Activated CD4-positive, alpha-beta memory T cell treated with anti-CD3 and anti-CD28 coated beads for 36 hours (primary cell): ENCODE data around the gene DOCK2. TPM values are rescaled to one million over a fixed set of nuclear protein-coding genes. Genes with fewer than 3 reads are reported as not detected.

Source experiments
- CTCF ChIA-PET: fragments of 350-600 bp; sonication (Branson Sonifier 250); formaldehyde crosslinking; loops from one replicate; lab custom pipeline; 2021; ENCODE audit warnings: antibody characterized with exemption, inconsistent platforms; lab: Charles Lee
- POLR2A ChIA-PET: fragments of 350-600 bp; sonication (Branson Sonifier 250); formaldehyde crosslinking; loops from one replicate; lab custom pipeline; 2021; ENCODE audit warnings: antibody characterized with exemption; lab: Charles Lee
- DNase-seq: peaks from one replicate; pipeline ENCODE4 v3.0.0-alpha.2; 2020
- H3K27ac Mint-ChIP-seq: one replicate; pipeline ENCODE4 v1.8.0; 2021; ENCODE audit warnings: mixed read lengths
- H3K27me3 Mint-ChIP-seq: one replicate; pipeline ENCODE4 v1.8.0; 2021; ENCODE audit warnings: mixed read lengths
- H3K36me3 Mint-ChIP-seq: one replicate; pipeline ENCODE4 v1.8.0; 2021; ENCODE audit warnings: mixed read lengths
- H3K4me1 Mint-ChIP-seq: one replicate; pipeline ENCODE4 v1.8.0; 2021; ENCODE audit warnings: low read depth, mixed read lengths
- H3K4me3 Mint-ChIP-seq: one replicate; pipeline ENCODE4 v1.8.0; 2021; ENCODE audit warnings: mild to moderate bottlenecking, mixed read lengths
- H3K9me3 Mint-ChIP-seq: one replicate; pipeline ENCODE4 v1.8.0; 2021; ENCODE audit warnings: mixed read lengths
- intact Hi-C: fragments of 100-400 bp; cut with micrococcal nuclease; formaldehyde crosslinking; loops from one replicate; pipeline ENCODE4 v1.15.1; 2023
- total RNA-seq, 2 experiments: library from RNA; stranded (reverse); gene quantifications; one replicate each; pipeline ENCODE4 v1.2.3, GENCODE V29; 2021

DOCK2 gene
- total RNA-seq, 2 experiments from 2014 or later = 191 to 205 TPM

- H3K4me3 Mint-ChIP-seq = no peak overlapping the region
- H3K27ac Mint-ChIP-seq = no peak overlapping the region
These were observed 334.1 kb downstream of the DOCK2 start for GRCh38 chr5:169970911-169971765.

GRCh38 chr5:169971780-169972179, 334.7 kb downstream of the DOCK2 start:
- ChIA-PET POLR2A (interaction anchor here (0.7 kb wide), 1 partner anchor 250 kb away, joined by 3 read pairs; no protein-coding TSS in a partner anchor), CTCF (interaction anchor here (2.7 kb wide), 1 partner anchor 9 kb away, joined by 13 read pairs; the partner anchor contains the start of gene INSYN2B)
- Mint-ChIP-seq H3K27ac (no peak overlapping the region), H3K27me3 (no peaks in the 10 kb centered on the region), H3K4me1 (no peaks in the 10 kb centered on the region), H3K4me3 (no peak overlapping the region), H3K9me3 (no peaks in the 10 kb centered on the region), H3K36me3 (peaks cover 4% of the 10 kb centered on the region)
- intact Hi-C loops = no loop called here
- no peak for DNase-seq

More at GRCh38 chr5:169970911-169971765, 334.1 kb downstream of the DOCK2 start:
- Mint-ChIP-seq H3K4me1 (no peaks in the 10 kb centered on the region), H3K36me3 (peaks cover 4% of the 10 kb centered on the region), H3K27me3 (no peaks in the 10 kb centered on the region), H3K9me3 (no peaks in the 10 kb centered on the region)
- CTCF ChIA-PET = interaction anchor here (2.7 kb wide), 1 partner anchor 9 kb away, joined by 13 read pairs; the partner anchor contains the start of gene INSYN2B
- intact Hi-C loops = no loop called here
- DNase-seq = no peak
- POLR2A ChIA-PET = interaction anchor here (0.7 kb wide), 1 partner anchor 250 kb away, joined by 3 read pairs; no protein-coding TSS in a partner anchor

GRCh38 chr5:169973056-169973455, 336.0 kb downstream of the DOCK2 start:
- intact Hi-C loops = no loop called here
- Mint-ChIP-seq H3K4me3 (no peak overlapping the region), H3K36me3 (peaks cover 4% of the 10 kb centered on the region), H3K4me1 (no peaks in the 10 kb centered on the region), H3K27me3 (no peaks in the 10 kb centered on the region), H3K27ac (no peak overlapping the region), H3K9me3 (no peaks in the 10 kb centered on the region)
- ChIA-PET POLR2A (no interaction called here), CTCF (no interaction called here)
- DNase-seq = no peak

- intact Hi-C loops = no loop called here
- DNase-seq = no peak
- CTCF ChIA-PET = no interaction called here
- H3K27ac Mint-ChIP-seq = no peak overlapping the region
- POLR2A ChIA-PET = no interaction called here
- H3K4me3 Mint-ChIP-seq = no peak overlapping the region
- H3K9me3 Mint-ChIP-seq = no peaks in the 10 kb centered on the region
- no peaks in the 10 kb centered on the region for H3K27me3 Mint-ChIP-seq
- no peaks in the 10 kb centered on the region for H3K4me1 Mint-ChIP-seq
- H3K36me3 Mint-ChIP-seq = peaks cover 4% of the 10 kb centered on the region
These were observed 337.2 kb downstream of the DOCK2 start for GRCh38 chr5:169974121-169974770.

GRCh38 chr5:169978714-169979113, 341.6 kb downstream of the DOCK2 start:
- H3K4me1 Mint-ChIP-seq = no peaks in the 10 kb centered on the region
- intact Hi-C loops = no loop called here
- POLR2A ChIA-PET = no interaction called here
- DNase-seq = no peak
- H3K9me3 Mint-ChIP-seq = no peaks in the 10 kb centered on the region
- CTCF ChIA-PET = interaction anchor here (0.7 kb wide), 1 partner anchor 326 kb away, joined by 3 read pairs; no protein-coding TSS in a partner anchor
- no peaks in the 10 kb centered on the region for H3K27me3 Mint-ChIP-seq
- H3K36me3 Mint-ChIP-seq = peaks cover 12% of the 10 kb centered on the region
- no peak overlapping the region for H3K27ac Mint-ChIP-seq
- no peak overlapping the region for H3K4me3 Mint-ChIP-seq

- no peak overlapping the region for H3K4me3 Mint-ChIP-seq
- H3K27me3 Mint-ChIP-seq = no peaks in the 10 kb centered on the region
- no peaks in the 10 kb centered on the region for H3K4me1 Mint-ChIP-seq
- POLR2A ChIA-PET = no interaction called here
- no peaks in the 10 kb centered on the region for H3K9me3 Mint-ChIP-seq
- CTCF ChIA-PET = interaction anchor here (0.6 to 1.8 kb wide), 9 partner anchors 9 to 1303 kb away, joined by 3 to 13 read pairs (median 4); no protein-coding TSS in a partner anchor
- H3K36me3 Mint-ChIP-seq = peaks cover 19% of the 10 kb centered on the region
- intact Hi-C loops = loop anchor here (1.0 to 10.0 kb wide), 2 partner anchors 175 to 277 kb away; no protein-coding TSS in a partner anchor
- DNase-seq = no peak
- no peak overlapping the region for H3K27ac Mint-ChIP-seq
These were observed 342.8 kb downstream of the DOCK2 start for GRCh38 chr5:169979871-169980270.

GRCh38 chr5:169980418-169981053, 343.5 kb downstream of the DOCK2 start, which contains the start of gene INSYN2B:
INSYN2B (minus strand) TSS chr5:169980495; CDS start chr5:169883898, 96,597 bp downstream.
- Mint-ChIP-seq H3K36me3 (peaks cover 25% of the 10 kb centered on the region), H3K27me3 (no peaks in the 10 kb centered on the region), H3K4me1 (no peaks in the 10 kb centered on the region), H3K4me3 (no peak within 1 kb of the TSS), H3K27ac (no peak within 1 kb of the TSS), H3K9me3 (no peaks in the 10 kb centered on the region)
- DNase-seq = peak; percentile 42
- ChIA-PET POLR2A (no interaction called here), CTCF (interaction anchor here (0.6 to 1.8 kb wide), 10 partner anchors 9 to 1304 kb away, joined by 3 to 13 read pairs (median 4); no protein-coding TSS in a partner anchor)
- intact Hi-C loops = loop anchor here (1.0 to 10.0 kb wide), 2 partner anchors 176 to 277 kb away; no protein-coding TSS in a partner anchor

- H3K36me3 Mint-ChIP-seq = peaks cover 49% of the 10 kb centered on the region
- no peaks in the 10 kb centered on the region for H3K9me3 Mint-ChIP-seq
- DNase-seq = no peak
- intact Hi-C loops = loop anchor here (10.0 kb wide), 1 partner anchor 183 kb away; no protein-coding TSS in a partner anchor
- H3K4me3 Mint-ChIP-seq = no peak overlapping the region
- CTCF ChIA-PET = no interaction called here
- POLR2A ChIA-PET = no interaction called here
- no peaks in the 10 kb centered on the region for H3K27me3 Mint-ChIP-seq
- no peaks in the 10 kb centered on the region for H3K4me1 Mint-ChIP-seq
- H3K27ac Mint-ChIP-seq = no peak overlapping the region
These were observed 351.1 kb downstream of the DOCK2 start for GRCh38 chr5:169988206-169988605.

GRCh38 chr5:169988947-169989346, 351.9 kb downstream of the DOCK2 start:
- ChIA-PET CTCF (no interaction called here), POLR2A (no interaction called here)
- no peak for DNase-seq
- H3K27me3 Mint-ChIP-seq = no peaks in the 10 kb centered on the region
- intact Hi-C loops = loop anchor here (10.0 kb wide), 1 partner anchor 184 kb away; no protein-coding TSS in a partner anchor
- H3K36me3 Mint-ChIP-seq = peaks cover 49% of the 10 kb centered on the region
- H3K27ac Mint-ChIP-seq = no peak overlapping the region
- no peak overlapping the region for H3K4me3 Mint-ChIP-seq
- no peaks in the 10 kb centered on the region for H3K4me1 Mint-ChIP-seq
- no peaks in the 10 kb centered on the region for H3K9me3 Mint-ChIP-seq

GRCh38 chr5:169989365-169989764, 352.3 kb downstream of the DOCK2 start:
- POLR2A ChIA-PET = no interaction called here
- DNase-seq = no peak
- Mint-ChIP-seq H3K4me3 (no peak overlapping the region), H3K9me3 (no peaks in the 10 kb centered on the region), H3K4me1 (no peaks in the 10 kb centered on the region), H3K27me3 (no peaks in the 10 kb centered on the region), H3K27ac (no peak overlapping the region), H3K36me3 (peaks cover 49% of the 10 kb centered on the region)
- CTCF ChIA-PET = no interaction called here
- intact Hi-C loops = loop anchor here (10.0 kb wide), 1 partner anchor 185 kb away; no protein-coding TSS in a partner anchor

GRCh38 chr5:169991115-169991869, 354.2 kb downstream of the DOCK2 start:
- H3K36me3 Mint-ChIP-seq = peaks cover 45% of the 10 kb centered on the region
- intact Hi-C loops = no loop called here
- H3K27me3 Mint-ChIP-seq = no peaks in the 10 kb centered on the region
- H3K9me3 Mint-ChIP-seq = no peaks in the 10 kb centered on the region
- H3K4me1 Mint-ChIP-seq = no peaks in the 10 kb centered on the region
- POLR2A ChIA-PET = no interaction called here
- H3K4me3 Mint-ChIP-seq = no peak overlapping the region
- no peak overlapping the region for H3K27ac Mint-ChIP-seq
- CTCF ChIA-PET = no interaction called here
- no peak for DNase-seq
